B cell (primary cell): ENCODE data around the gene USP49. TPM values are rescaled to one million over a fixed set of nuclear protein-coding genes. Genes with fewer than 3 reads are reported as not detected.

Experiments used
- ATAC-seq: fragments of 200-7000 bp; cut with Tn5 transposase; one replicate; pipeline ENCODE4 v1.10.0; 2021; ENCODE audit warnings: low read depth, mild to moderate bottlenecking, moderate number of reproducible peaks, moderate library complexity
- CTCF ChIA-PET: fragments of 350-600 bp; sonication (Branson Sonifier 250); formaldehyde crosslinking; loops from one replicate; lab custom pipeline; 2021; ENCODE audit warnings: antibody characterized with exemption, inconsistent platforms; lab: Charles Lee
- POLR2A ChIA-PET: fragments of 350-600 bp; sonication (Branson Sonifier 250); formaldehyde crosslinking; loops from one replicate; lab custom pipeline; 2021; ENCODE audit warnings: antibody characterized with exemption; lab: Charles Lee
- DNase-seq: peaks from one replicate; pipeline ENCODE4 v3.0.0; 2013
- H2AFZ ChIP-seq: 2 replicates; pipeline ENCODE4 v1.6.1; 2012; ENCODE audit warnings: mild to moderate bottlenecking, low read depth, low read length; ENCODE audit not compliant: insufficient read depth, poor library complexity, severe bottlenecking
- H3K27ac ChIP-seq, 2 donors: 1 replicate in 1 of 2; 2 replicates in 1 of 2; pipeline ENCODE4 v1.5.1; 2012 to 2013; ENCODE audit warnings: low read length in 2 of 2, mild to moderate bottlenecking in 2 of 2, moderate library complexity in 1 of 2
- H3K27me3 ChIP-seq, 4 experiments: fragments of 200-600 bp in 1 of 4; sonication (generic) in 1 of 4; replicated peaks in 1 of 4; 1 replicate in 2 of 4; 2 replicates in 2 of 4; pipeline versions ENCODE4 v1.6.1 to v1.7.0; 2013 to 2016; ENCODE audit warnings: low read length in 3 of 4, mild to moderate bottlenecking in 2 of 4, mixed read lengths in 1 of 4, moderate library complexity in 1 of 4; ENCODE audit not compliant: insufficient read depth in 4 of 4, control insufficient read depth in 3 of 4; ENCODE audit errors: control extremely low read depth in 1 of 4
- H3K36me3 ChIP-seq, 2 experiments: replicated peaks in 1 of 2; 1 replicate in 1 of 2; 2 replicates in 1 of 2; pipeline versions ENCODE4 v1.6.1 to v1.7.1; 2013; ENCODE audit warnings: low read length in 1 of 2; ENCODE audit not compliant: insufficient read depth in 2 of 2, control insufficient read depth in 1 of 2; ENCODE audit errors: control extremely low read depth in 1 of 2, extremely low read depth in 1 of 2
- H3K4me1 ChIP-seq, 2 donors: fragments of 200-600 bp in 1 of 2; sonication (generic) in 1 of 2; 1 replicate in 1 of 2; 2 replicates in 1 of 2; pipeline versions ENCODE4 v1.5.1 to v1.6.1; 2013 to 2017; ENCODE audit warnings: low read length in 2 of 2; ENCODE audit not compliant: control insufficient read depth in 2 of 2, insufficient read depth in 2 of 2
- H3K4me2 ChIP-seq: replicated peaks from 2 replicates; pipeline ENCODE3; 2012; ENCODE audit warnings: mild to moderate bottlenecking, low read depth, low read length; ENCODE audit not compliant: poor library complexity, severe bottlenecking
- H3K4me3 ChIP-seq, 5 experiments: fragments of 200-600 bp in 1 of 5; sonication (generic) in 1 of 5; 1 replicate in 3 of 5; 2 replicates in 2 of 5; pipeline versions ENCODE4 v1.5.1 to v1.7.0; 2011 to 2016; ENCODE audit warnings: low read length in 4 of 5, mild to moderate bottlenecking in 4 of 5, low read depth in 2 of 5, control low read depth in 1 of 5, moderate library complexity in 1 of 5; ENCODE audit not compliant: insufficient read depth in 1 of 5; ENCODE audit errors: control extremely low read depth in 1 of 5, extremely low read depth in 1 of 5
- H3K79me2 ChIP-seq: fragments of 200-600 bp; sonication (generic); one replicate; pipeline ENCODE4 v1.6.0; 2016; ENCODE audit warnings: low read length; ENCODE audit not compliant: control insufficient read depth, insufficient read depth
- H3K9ac ChIP-seq: fragments of 200-600 bp; sonication (generic); 2 replicates; pipeline ENCODE4 v1.6.1; 2017; ENCODE audit warnings: mild to moderate bottlenecking, low read length, moderate library complexity
- H3K9me3 ChIP-seq, 3 donors: one replicate each; pipeline versions ENCODE4 v1.6.1 to v1.7.1; 2013; ENCODE audit warnings: low read length in 2 of 3; ENCODE audit not compliant: control insufficient read depth in 2 of 3, insufficient read depth in 1 of 3; ENCODE audit errors: control extremely low read depth in 1 of 3
- H4K20me1 ChIP-seq: 2 replicates; pipeline ENCODE4 v1.6.0; 2012; ENCODE audit warnings: mild to moderate bottlenecking, low read length; ENCODE audit not compliant: insufficient read depth, control insufficient read depth, poor library complexity, severe bottlenecking
- H3K27ac Mint-ChIP-seq: one replicate; pipeline ENCODE4 v1.8.0; 2021; ENCODE audit warnings: mixed read lengths
- H3K27me3 Mint-ChIP-seq: one replicate; pipeline ENCODE4 v1.8.0; 2021; ENCODE audit warnings: mixed read lengths
- H3K4me1 Mint-ChIP-seq: one replicate; pipeline ENCODE4 v1.8.0; 2021; ENCODE audit warnings: mixed read lengths
- H3K4me3 Mint-ChIP-seq: one replicate; pipeline ENCODE4 v1.8.0; 2021; ENCODE audit warnings: mixed read lengths
- H3K9me3 Mint-ChIP-seq: one replicate; pipeline ENCODE4 v1.8.0; 2022; ENCODE audit warnings: mixed read lengths; ENCODE audit not compliant: insufficient read depth
- CTCF ChIP-seq: fragments of 200-600 bp; IDR thresholded peaks from one replicate; pipeline ENCODE4 v1.8.0; 2022; ENCODE audit warnings: antibody characterized with exemption, mild to moderate bottlenecking
- EZH2 ChIP-seq: IDR thresholded peaks from 2 replicates; pipeline ENCODE4 v1.6.1; 2012; ENCODE audit warnings: borderline replicate concordance, low read depth, mild to moderate bottlenecking, moderate library complexity, low read length; ENCODE audit not compliant: insufficient read depth, poor library complexity, severe bottlenecking
- WGBS: methylation state at CpG from one replicate; pipeline ENCODE4 v1.1.5; 2013; ENCODE audit warnings: missing lambda C conversion rate; ENCODE audit not compliant: insufficient coverage; 5-methylcytosine and 5-hydroxymethylcytosine counted together
- intact Hi-C: fragments of 100-400 bp; cut with micrococcal nuclease; formaldehyde crosslinking; loops from one replicate; pipeline ENCODE4 v1.10.0; 2022
- polyA plus RNA-seq: library from polyadenylated mRNA; depleted of rRNA; stranded (reverse); fragments of >200 nt; gene quantifications from 2 replicates; pipeline ENCODE4 v1.2.3, GENCODE V29; 2012
- total RNA-seq, 2 donors: library from RNA; stranded (reverse); fragments of 120-200 nt in 1 of 2; gene quantifications; 1 replicate in 1 of 2; 2 replicates in 1 of 2; pipeline versions ENCODE4 v1.2.3 to v1.2.4, GENCODE V29; 2013 to 2022

The USP49 gene
- total and polyA plus RNA-seq, 2 donors (not counting 1 experiment from before 2014, with no cell fraction given) = 2.6 to 9.9 TPM

- H3K4me1 Mint-ChIP-seq = no peaks in the 10 kb centered on the region
- H2AFZ ChIP-seq = no peak overlapping the region
- no peaks in the 10 kb centered on the region for H3K36me3 ChIP-seq
- CTCF ChIA-PET = interaction anchor here (0.6 kb wide), 1 partner anchor 41 kb away, joined by 3 read pairs; no protein-coding TSS in a partner anchor
- no peaks in the 10 kb centered on the region for H3K9me3 ChIP-seq
- no peak overlapping the region for H3K27ac ChIP-seq
- H3K4me1 ChIP-seq = no peaks in the 10 kb centered on the region
- no peak overlapping the region for H3K4me3 Mint-ChIP-seq
- no peaks in the 10 kb centered on the region for H3K27me3 Mint-ChIP-seq
- H3K9me3 Mint-ChIP-seq = no peaks in the 10 kb centered on the region
- no peak overlapping the region for H3K27ac Mint-ChIP-seq
- DNase-seq (no peak), ATAC-seq (no peak)
- H3K4me2 ChIP-seq = no peak overlapping the region
- intact Hi-C loops = no loop called here
- no CpG with 5 or more reads among the region's 1 CpG for WGBS
- TF ChIP-seq CTCF (no peak), EZH2 (no peak)
- H3K79me2 ChIP-seq = no peaks in the 10 kb centered on the region
- no peaks in the 10 kb centered on the region for H3K27me3 ChIP-seq
- H4K20me1 ChIP-seq = no peaks in the 10 kb centered on the region
- H3K9ac ChIP-seq = no peak overlapping the region
- no peak overlapping the region for H3K4me3 ChIP-seq
- POLR2A ChIA-PET = no interaction called here
Measured at GRCh38 chr6:41881506-41881905, 13.7 kb downstream of the USP49 start.

- ATAC-seq = no peak
- WGBS = 100% methylated on average over 3 of the region's 5 CpGs
- H2AFZ ChIP-seq = no peak overlapping the region
- H3K36me3 ChIP-seq = no peaks in the 10 kb centered on the region
- H3K9ac ChIP-seq = no peak overlapping the region
- no peaks in the 10 kb centered on the region for H4K20me1 ChIP-seq
- no peak for DNase-seq
- Mint-ChIP-seq H3K4me3 (no peak overlapping the region), H3K27me3 (no peaks in the 10 kb centered on the region), H3K9me3 (no peaks in the 10 kb centered on the region), H3K27ac (no peak overlapping the region), H3K4me1 (peaks cover 7% of the 10 kb centered on the region)
- no peaks in the 10 kb centered on the region for H3K9me3 ChIP-seq
- no peaks in the 10 kb centered on the region for H3K79me2 ChIP-seq
- TF ChIP-seq CTCF = no peak
- TF ChIP-seq EZH2 = no peak
- ChIA-PET CTCF (no interaction called here), POLR2A (no interaction called here)
- no peaks in the 10 kb centered on the region for H3K27me3 ChIP-seq
- intact Hi-C loops = no loop called here
- no peaks in the 10 kb centered on the region for H3K4me1 ChIP-seq
- no peak overlapping the region for H3K4me2 ChIP-seq
- no peak overlapping the region for H3K4me3 ChIP-seq
- no peak overlapping the region for H3K27ac ChIP-seq
Measured at GRCh38 chr6:41878961-41879405, 16.2 kb downstream of the USP49 start.
